ENCODE data around the gene XPNPEP3.

XPNPEP3 gene

GRCh38 chr22:40874016-40874415, 17.1 kb downstream of the XPNPEP3 start:
- CTCF ChIA-PET, result interaction anchor here (1.4 kb wide), 1 partner anchor 17 kb away, joined by 4 read pairs; the partner anchor contains the start of genes ST13 and XPNPEP3
- H3K4me3 ChIP-seq (ENCODE audit: low read depth, low read length), result no peak overlapping the region
- no peak overlapping the region for H3K27ac ChIP-seq (ENCODE audit: extremely low read depth, low read depth, low read length)
- TF ChIP-seq, protein P1, sequence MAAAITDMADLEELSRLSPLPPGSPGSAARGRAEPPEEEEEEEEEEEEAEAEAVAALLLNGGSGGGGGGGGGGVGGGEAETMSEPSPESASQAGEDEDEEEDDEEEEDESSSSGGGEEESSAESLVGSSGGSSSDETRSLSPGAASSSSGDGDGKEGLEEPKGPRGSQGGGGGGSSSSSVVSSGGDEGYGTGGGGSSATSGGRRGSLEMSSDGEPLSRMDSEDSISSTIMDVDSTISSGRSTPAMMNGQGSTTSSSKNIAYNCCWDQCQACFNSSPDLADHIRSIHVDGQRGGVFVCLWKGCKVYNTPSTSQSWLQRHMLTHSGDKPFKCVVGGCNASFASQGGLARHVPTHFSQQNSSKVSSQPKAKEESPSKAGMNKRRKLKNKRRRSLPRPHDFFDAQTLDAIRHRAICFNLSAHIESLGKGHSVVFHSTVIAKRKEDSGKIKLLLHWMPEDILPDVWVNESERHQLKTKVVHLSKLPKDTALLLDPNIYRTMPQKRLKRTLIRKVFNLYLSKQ (tag by site-specific recombination; IDR thresholded peaks at IDR 0.05; ENCODE audit: borderline replicate concordance), result no peak
- TF ChIP-seq ZFP3 (tag by site-specific recombination; IDR thresholded peaks at IDR 0.05; ENCODE audit: low read depth) (no peak), ZNF529 (tag by site-specific recombination; IDR thresholded peaks at IDR 0.05; ENCODE audit: insufficient replicate concordance) (no peak), HOXA7 (CRISPR knock-in tag; IDR thresholded peaks at IDR 0.05; ENCODE audit: borderline replicate concordance) (no peak), ZNF302 (tag by site-specific recombination; IDR thresholded peaks at IDR 0.05; ENCODE audit: low read depth) (no peak), ZBTB17 (tag by site-specific recombination; IDR thresholded peaks at IDR 0.05) (no peak), ZNF112 (tag by site-specific recombination; IDR thresholded peaks at IDR 0.05) (no peak), SCRT2 (tag by site-specific recombination; IDR thresholded peaks at IDR 0.05) (no peak), SP2 (tag by site-specific recombination; IDR thresholded peaks at IDR 0.05) (no peak), KLF17 (tag by site-specific recombination; IDR thresholded peaks at IDR 0.05) (no peak), GLI2 (tag by site-specific recombination; IDR thresholded peaks at IDR 0.05; ENCODE audit: borderline replicate concordance, low read depth) (no peak), ZNF670 (tag by site-specific recombination; IDR thresholded peaks at IDR 0.05; ENCODE audit: low read depth) (no peak), ZNF518A (tag by site-specific recombination; conservative IDR thresholded peaks at IDR 0.05; ENCODE audit: low read depth) (no peak), ZBTB8A (tag by site-specific recombination; IDR thresholded peaks at IDR 0.05) (no peak), ZNF660 (tag by site-specific recombination; IDR thresholded peaks at IDR 0.05) (no peak), ZNF221 (tag by site-specific recombination; IDR thresholded peaks at IDR 0.05; ENCODE audit: borderline replicate concordance) (no peak)
- TF ChIP-seq, protein P2, sequence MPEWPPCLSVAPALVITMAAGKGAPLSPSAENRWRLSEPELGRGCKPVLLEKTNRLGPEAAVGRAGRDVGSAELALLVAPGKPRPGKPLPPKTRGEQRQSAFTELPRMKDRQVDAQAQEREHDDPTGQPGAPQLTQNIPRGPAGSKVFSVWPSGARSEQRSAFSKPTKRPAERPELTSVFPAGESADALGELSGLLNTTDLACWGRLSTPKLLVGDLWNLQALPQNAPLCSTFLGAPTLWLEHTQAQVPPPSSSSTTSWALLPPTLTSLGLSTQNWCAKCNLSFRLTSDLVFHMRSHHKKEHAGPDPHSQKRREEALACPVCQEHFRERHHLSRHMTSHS (tag by site-specific recombination; IDR thresholded peaks at IDR 0.05), result no peak
- TF ChIP-seq, protein P3, sequence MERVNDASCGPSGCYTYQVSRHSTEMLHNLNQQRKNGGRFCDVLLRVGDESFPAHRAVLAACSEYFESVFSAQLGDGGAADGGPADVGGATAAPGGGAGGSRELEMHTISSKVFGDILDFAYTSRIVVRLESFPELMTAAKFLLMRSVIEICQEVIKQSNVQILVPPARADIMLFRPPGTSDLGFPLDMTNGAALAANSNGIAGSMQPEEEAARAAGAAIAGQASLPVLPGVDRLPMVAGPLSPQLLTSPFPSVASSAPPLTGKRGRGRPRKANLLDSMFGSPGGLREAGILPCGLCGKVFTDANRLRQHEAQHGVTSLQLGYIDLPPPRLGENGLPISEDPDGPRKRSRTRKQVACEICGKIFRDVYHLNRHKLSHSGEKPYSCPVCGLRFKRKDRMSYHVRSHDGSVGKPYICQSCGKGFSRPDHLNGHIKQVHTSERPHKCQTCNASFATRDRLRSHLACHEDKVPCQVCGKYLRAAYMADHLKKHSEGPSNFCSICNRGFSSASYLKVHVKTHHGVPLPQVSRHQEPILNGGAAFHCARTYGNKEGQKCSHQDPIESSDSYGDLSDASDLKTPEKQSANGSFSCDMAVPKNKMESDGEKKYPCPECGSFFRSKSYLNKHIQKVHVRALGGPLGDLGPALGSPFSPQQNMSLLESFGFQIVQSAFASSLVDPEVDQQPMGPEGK (tag by site-specific recombination; IDR thresholded peaks at IDR 0.05), result no peak
- no peaks in the 10 kb centered on the region for H3K4me1 ChIP-seq (ENCODE audit: control insufficient read depth, insufficient read depth, low read length)
- H3K9me3 ChIP-seq (ENCODE audit: control insufficient read depth, insufficient read depth, low read depth, low read length), result no peaks in the 10 kb centered on the region
- H3K36me3 ChIP-seq (ENCODE audit: control insufficient read depth in 2 of 2, insufficient read depth in 1 of 2, low read length in 2 of 2), result peaks cover 28 to 31% of the 10 kb centered on the region in 2 experiments
- POLR2A ChIA-PET, result interaction anchor here (0.6 kb wide), 1 partner anchor 79 kb away, joined by 3 read pairs; no protein-coding TSS in a partner anchor
